Measurements from ENCODE around the gene SNX5.

- no peak for TF ChIP-seq EGR1 (IDR thresholded peaks at IDR 0.05)
- TF ChIP-seq YY1 (IDR thresholded peaks at IDR 0.05; ENCODE audit: low read depth) = peak; percentile 89
- TF ChIP-seq TEAD4 (IDR thresholded peaks at IDR 0.05) = peak; percentile 53; the same call in 1 of the 2 replicates
- no peak; the same call in 1 of the 2 replicates for TF ChIP-seq TAF1 (IDR thresholded peaks at IDR 0.05; ENCODE audit: low read depth)
- no peak for TF ChIP-seq TCF12 (IDR thresholded peaks at IDR 0.05; ENCODE audit: low read depth)
- TF ChIP-seq MAX (IDR thresholded peaks at IDR 0.05) = no peak
- TF ChIP-seq RAD21 (IDR thresholded peaks at IDR 0.05; ENCODE audit: low read depth) = no peak
- TF ChIP-seq EP300 (IDR thresholded peaks at IDR 0.05; ENCODE audit: borderline replicate concordance) = no peak; the same call in 1 of the 2 replicates
- TF ChIP-seq ZBTB7A (IDR thresholded peaks at IDR 0.05; ENCODE audit: low read depth) = no peak
Observed at GRCh38 chr20:17969278-17969883, 787 bp upstream of the SNX5 start.
